ENCODE data around the gene MYRIP.

- TF ChIP-seq CTCF (IDR thresholded peaks at IDR 0.05) (no peak), POLR2A (IDR thresholded peaks at IDR 0.05) (no peak)
Observed at GRCh38 chr3:40044487-40044886, 235.1 kb downstream of the MYRIP start.

Measured in testis (tissue), 2 donors.